ENCODE results near the gene LPIN1. TPM values are rescaled to one million over a fixed set of nuclear protein-coding genes. Genes with fewer than 3 reads are reported as not detected.

LPIN1 gene
- total RNA-seq, 1 experiment from 2014 or later, result 4.4 TPM

- no peaks in the 10 kb centered on the region for H3K9me3 Mint-ChIP-seq
- no peaks in the 10 kb centered on the region for H3K79me1 ChIP-seq (ENCODE audit: insufficient read depth, low read depth, low read length, poor library complexity, severe bottlenecking)
- H3K4me1 Mint-ChIP-seq, result peaks cover 3 to 7% of the 10 kb centered on the region in 2 experiments; a peak in 2 of 4 replicates
- H3K36me3 Mint-ChIP-seq (ENCODE audit: insufficient read depth in 1 of 3, low read depth in 3 of 3), result peaks cover 4 to 28% (median 26%) of the 10 kb centered on the region in 3 experiments; a peak in 6 of 7 replicates
- no peak overlapping the region for H3K56ac ChIP-seq (ENCODE audit: insufficient read length, low read depth, low read length)
- H2AK5ac ChIP-seq (ENCODE audit: insufficient read length, low read length), result no peak overlapping the region
- no peak overlapping the region for H3K27ac ChIP-seq (ENCODE audit: insufficient read length, low read depth, low read length)
- H3K9me3 ChIP-seq (ENCODE audit: control insufficient read depth, low read depth, low read length), result no peaks in the 10 kb centered on the region
- no peak overlapping the region for H2BK15ac ChIP-seq (ENCODE audit: low read depth, low read length)
- H3K14ac ChIP-seq (ENCODE audit: insufficient read depth, low read length), result no peak overlapping the region
- H3K27me3 Mint-ChIP-seq (ENCODE audit: low read depth), result peaks cover 5% of the 10 kb centered on the region
- no peak overlapping the region for H4K5ac ChIP-seq (ENCODE audit: insufficient read length, low read depth, low read length)
- no peak overlapping the region for H3K9ac ChIP-seq (ENCODE audit: extremely low read depth, insufficient read length, low read length)
- no peak overlapping the region for H3K4ac ChIP-seq (ENCODE audit: low read depth, low read length)
- H3K23ac ChIP-seq (ENCODE audit: insufficient read length, low read depth, low read length), result no peak overlapping the region
- H3K23me2 ChIP-seq (ENCODE audit: insufficient read length, low read depth, low read length, poor library complexity, severe bottlenecking), result no peaks in the 10 kb centered on the region
- DNase-seq, result no peak
- WGBS (ENCODE audit: extremely low coverage, insufficient read length, low lambda C conversion rate), result no CpG with 5 or more reads among the region's 13 CpGs
- H4K20me1 ChIP-seq (ENCODE audit: control insufficient read depth, insufficient read depth, insufficient read length), result no peaks in the 10 kb centered on the region
- H3K18ac ChIP-seq (ENCODE audit: insufficient read length, low read depth, low read length), result no peak overlapping the region
- no peak overlapping the region for H3K27ac Mint-ChIP-seq
- H3K79me2 ChIP-seq (ENCODE audit: insufficient read depth, low read length), result no peaks in the 10 kb centered on the region
- no peak overlapping the region for H2BK20ac ChIP-seq (ENCODE audit: low read depth, low read length, poor library complexity, severe bottlenecking)
- no peak overlapping the region for H4K8ac ChIP-seq (replicated peaks; ENCODE audit: insufficient read length, low read depth, low read length)
- H3T11ph ChIP-seq (ENCODE audit: low read length), result no peak overlapping the region
- no peak overlapping the region for H4K91ac ChIP-seq (ENCODE audit: insufficient read length, low read depth, low read length)
- no peaks in the 10 kb centered on the region for H3K4me1 ChIP-seq (ENCODE audit: insufficient read depth, low read length)
- H3K4me3 Mint-ChIP-seq, result no peak overlapping the region
- H2BK120ac ChIP-seq (ENCODE audit: low read depth, low read length, poor library complexity, severe bottlenecking), result no peak overlapping the region
- no peak for TF ChIP-seq CTCF (conservative IDR thresholded peaks at IDR 0.05)
- no peak overlapping the region for H2AFZ ChIP-seq (ENCODE audit: low read length)
- no peak overlapping the region for H3K4me2 ChIP-seq (ENCODE audit: insufficient read depth, insufficient read length, low read length)
- H3K27me3 ChIP-seq (ENCODE audit: insufficient read depth, low read length), result no peaks in the 10 kb centered on the region
- H2BK12ac ChIP-seq (ENCODE audit: insufficient read length, low read depth, low read length), result no peak overlapping the region
- H2BK5ac ChIP-seq (ENCODE audit: insufficient read length, low read length), result no peak overlapping the region
Measured at GRCh38 chr2:11786592-11786991, 40.2 kb downstream of the LPIN1 start.

All from H9 (cell line).